ENCODE data around the gene ZDHHC9. TPM values are rescaled to one million over a fixed set of nuclear protein-coding genes. Genes with fewer than 3 reads are reported as not detected.

Gene ZDHHC9
- total RNA-seq, 2 experiments from 2014 or later: 3.0 to 4.1 TPM

- no peak overlapping the region for H3K4me3 ChIP-seq (ENCODE audit: low read length)
- no peaks in the 10 kb centered on the region for H3K27me3 ChIP-seq (ENCODE audit: control insufficient read depth in 1 of 2, insufficient read depth in 2 of 2, low read length in 2 of 2)
- no peak for TF ChIP-seq CTCF (IDR thresholded peaks at IDR 0.05)
- ATAC-seq (ENCODE audit: poor library complexity) (peak; percentile 38), DNase-seq (peak in 7 of 14 experiments; percentile 27 to 76 (median 59))
- H3K27ac ChIP-seq (ENCODE audit: low read depth in 1 of 2, low read length in 2 of 2): peak overlapping the region; percentile 52 to 66
- H3K4me3 Mint-ChIP-seq: peak overlapping the region; percentile 73
- H3K9me3 Mint-ChIP-seq: no peaks in the 10 kb centered on the region
- H3K36me3 ChIP-seq (ENCODE audit: insufficient read depth, low read length): no peaks in the 10 kb centered on the region
- H3K27ac Mint-ChIP-seq: peak overlapping the region; percentile 99
- no peaks in the 10 kb centered on the region for H3K27me3 Mint-ChIP-seq
- no peaks in the 10 kb centered on the region for H3K36me3 Mint-ChIP-seq (ENCODE audit: low read depth)
- POLR2A ChIA-PET: interaction anchor here (0.6 to 8.8 kb wide), 7 partner anchors 9 to 168 kb away, joined by 3 to 162 read pairs (median 4); partner anchors contain the start of gene SASH3
- peaks cover 97% of the 10 kb centered on the region for H3K4me1 ChIP-seq (ENCODE audit: insufficient read depth, low read length)
- CTCF ChIA-PET: interaction anchor here (1.0 to 1.1 kb wide), 2 partner anchors 12 to 308 kb away, joined by 3 to 4 read pairs; no protein-coding TSS in a partner anchor
- H3K9me3 ChIP-seq (ENCODE audit: control insufficient read depth in 1 of 2, insufficient read depth in 1 of 2, low read length in 2 of 2): no peaks in the 10 kb centered on the region
- intact Hi-C loops (cut with DNase I, micrococcal nuclease): no loop called here
- peaks cover 84% of the 10 kb centered on the region for H3K4me1 Mint-ChIP-seq (ENCODE audit: low read depth)
These were observed 72.3 kb downstream of the ZDHHC9 start for GRCh38 chrX:129771266-129771995.

- H3K9me3 Mint-ChIP-seq: no peaks in the 10 kb centered on the region
- H3K27ac Mint-ChIP-seq: peak overlapping the region; percentile 99
- no peaks in the 10 kb centered on the region for H3K27me3 Mint-ChIP-seq
- DNase-seq (peak; percentile 48 to 94 (median 70)), ATAC-seq (ENCODE audit: poor library complexity) (peak; percentile 89)
- intact Hi-C loops (cut with DNase I, micrococcal nuclease): loop anchor here in 1 of 2 experiments (1.0 kb wide), 2 partner anchors 9 to 12 kb away; no protein-coding TSS in a partner anchor
- Histone ChIP-seq H3K9me3 (ENCODE audit: control insufficient read depth in 1 of 2, insufficient read depth in 1 of 2, low read length in 2 of 2) (no peaks in the 10 kb centered on the region), H3K27ac (ENCODE audit: low read depth in 1 of 2, low read length in 2 of 2) (peak overlapping the region in 1 of 2 donors; percentile 69), H3K36me3 (ENCODE audit: insufficient read depth, low read length) (no peaks in the 10 kb centered on the region), H3K27me3 (ENCODE audit: control insufficient read depth in 1 of 2, insufficient read depth in 2 of 2, low read length in 2 of 2) (no peaks in the 10 kb centered on the region), H3K4me1 (ENCODE audit: insufficient read depth, low read length) (peaks cover 85% of the 10 kb centered on the region), H3K4me3 (ENCODE audit: low read length) (peak overlapping the region; percentile 20)
- peaks cover 76% of the 10 kb centered on the region for H3K4me1 Mint-ChIP-seq (ENCODE audit: low read depth)
- H3K4me3 Mint-ChIP-seq: peak overlapping the region; percentile 77
- ChIA-PET POLR2A (interaction anchor here (0.7 to 8.8 kb wide), 10 partner anchors 11 to 91 kb away, joined by 3 to 162 read pairs (median 5); partner anchors contain the start of gene SASH3), CTCF (interaction anchor here (1.0 to 1.9 kb wide), 4 partner anchors 9 to 54 kb away, joined by 3 to 5 read pairs (median 4); no protein-coding TSS in a partner anchor)
- TF ChIP-seq CTCF (IDR thresholded peaks at IDR 0.05): no peak
- H3K36me3 Mint-ChIP-seq (ENCODE audit: low read depth): no peaks in the 10 kb centered on the region
These were observed 74.1 kb downstream of the ZDHHC9 start for GRCh38 chrX:129769467-129770154.

All from CD4-positive, alpha-beta T cell (primary cell).